Endothelial cell of umbilical vein (primary cell): ENCODE data around the gene CHSY1.

Experiments
- EZH2 ChIP-seq: IDR thresholded peaks from 2 replicates; pipeline ENCODE4 v1.6.1; 2012; ENCODE audit warnings: borderline replicate concordance, low read depth, mild to moderate bottlenecking, moderate library complexity, low read length, inconsistent platforms; ENCODE audit not compliant: severe bottlenecking
- FOS ChIP-seq: IDR thresholded peaks from 2 replicates; pipeline ENCODE4 v1.6.1; 2011; ENCODE audit warnings: mild to moderate bottlenecking, low read length, moderate library complexity, borderline replicate concordance; ENCODE audit not compliant: insufficient read depth
- GATA2 ChIP-seq: IDR thresholded peaks from 2 replicates; pipeline ENCODE4 v1.7.0; 2011; ENCODE audit warnings: low read depth, mild to moderate bottlenecking, moderate library complexity, mixed read lengths, low read length; ENCODE audit not compliant: insufficient read length, insufficient read depth
- JUN ChIP-seq: IDR thresholded peaks from 2 replicates; pipeline ENCODE4 v1.6.1; 2011; ENCODE audit warnings: borderline replicate concordance, low read depth; ENCODE audit not compliant: insufficient read length, insufficient read depth
- MYC ChIP-seq: IDR thresholded peaks from one replicate; pipeline ENCODE4 v1.6.1; 2011; ENCODE audit warnings: mild to moderate bottlenecking, low read depth, low read length
- POLR2A ChIP-seq: IDR thresholded peaks from 2 replicates; pipeline ENCODE4 v1.6.1; 2012; ENCODE audit warnings: low read depth, mild to moderate bottlenecking, control low read depth, low read length
- POLR2AphosphoS5 ChIP-seq: IDR thresholded peaks from 2 replicates; pipeline ENCODE4 v1.6.1; 2012; ENCODE audit warnings: low read depth, mild to moderate bottlenecking, control low read depth, low read length, moderate library complexity; ENCODE audit not compliant: insufficient read depth
- TF ChIP-seq, protein P1 (sequence below), 2 donors: IDR thresholded peaks; 1 replicate in 1 of 2; 2 replicates in 1 of 2; pipeline ENCODE4 v1.5.1; 2011; ENCODE audit warnings: low read length in 2 of 2, mild to moderate bottlenecking in 2 of 2, moderate library complexity in 2 of 2, control low read depth in 1 of 2, inconsistent platforms in 1 of 2, low read depth in 1 of 2; ENCODE audit not compliant: insufficient read depth in 1 of 2; ENCODE audit errors: extremely low read depth in 1 of 2
- TF ChIP-seq, protein P2 (sequence below): IDR thresholded peaks from 2 replicates; pipeline ENCODE4 v1.6.1; 2011; ENCODE audit not compliant: insufficient read depth, insufficient read length

DNA sequence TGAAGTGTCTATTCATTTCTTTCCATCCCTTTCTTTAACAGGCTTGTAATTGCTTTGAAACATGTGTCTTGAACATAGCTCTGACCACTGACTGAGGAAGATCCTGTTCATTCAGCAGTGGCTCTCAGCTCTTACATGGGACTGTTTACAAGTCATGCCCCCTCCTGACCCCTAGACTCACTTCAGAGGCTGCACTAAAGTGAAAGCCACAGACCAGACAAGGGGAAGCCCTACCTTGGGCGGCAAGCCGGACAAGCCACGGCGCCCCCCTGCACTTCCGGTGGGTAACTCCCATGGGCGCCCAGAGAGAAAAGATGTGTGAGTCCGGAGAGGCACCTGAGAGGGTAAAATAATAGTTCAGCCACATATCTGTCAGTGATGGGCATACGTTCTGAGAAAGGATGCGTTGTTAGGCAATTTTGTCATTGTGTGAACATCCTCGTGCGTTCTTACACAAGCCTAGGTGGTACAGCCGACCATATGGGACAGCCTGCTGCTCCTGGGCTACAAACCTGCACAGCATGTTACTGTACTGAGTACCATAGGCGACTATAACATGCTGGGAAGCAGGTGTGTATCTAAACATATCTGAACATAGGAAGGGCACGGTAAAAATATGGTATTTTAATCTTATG lies 116.2 kb downstream of the CHSY1 start:
- no peak for TF ChIP-seq EZH2
- TF ChIP-seq POLR2AphosphoS5: no peak
- TF ChIP-seq, protein P1, sequence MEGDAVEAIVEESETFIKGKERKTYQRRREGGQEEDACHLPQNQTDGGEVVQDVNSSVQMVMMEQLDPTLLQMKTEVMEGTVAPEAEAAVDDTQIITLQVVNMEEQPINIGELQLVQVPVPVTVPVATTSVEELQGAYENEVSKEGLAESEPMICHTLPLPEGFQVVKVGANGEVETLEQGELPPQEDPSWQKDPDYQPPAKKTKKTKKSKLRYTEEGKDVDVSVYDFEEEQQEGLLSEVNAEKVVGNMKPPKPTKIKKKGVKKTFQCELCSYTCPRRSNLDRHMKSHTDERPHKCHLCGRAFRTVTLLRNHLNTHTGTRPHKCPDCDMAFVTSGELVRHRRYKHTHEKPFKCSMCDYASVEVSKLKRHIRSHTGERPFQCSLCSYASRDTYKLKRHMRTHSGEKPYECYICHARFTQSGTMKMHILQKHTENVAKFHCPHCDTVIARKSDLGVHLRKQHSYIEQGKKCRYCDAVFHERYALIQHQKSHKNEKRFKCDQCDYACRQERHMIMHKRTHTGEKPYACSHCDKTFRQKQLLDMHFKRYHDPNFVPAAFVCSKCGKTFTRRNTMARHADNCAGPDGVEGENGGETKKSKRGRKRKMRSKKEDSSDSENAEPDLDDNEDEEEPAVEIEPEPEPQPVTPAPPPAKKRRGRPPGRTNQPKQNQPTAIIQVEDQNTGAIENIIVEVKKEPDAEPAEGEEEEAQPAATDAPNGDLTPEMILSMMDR (IDR thresholded peaks at IDR 0.05; ENCODE audit: extremely low read depth in 1 of 2, insufficient read depth in 1 of 2, low read depth in 1 of 2, low read length in 2 of 2): no peak
- TF ChIP-seq POLR2A: no peak
- TF ChIP-seq, protein P2, sequence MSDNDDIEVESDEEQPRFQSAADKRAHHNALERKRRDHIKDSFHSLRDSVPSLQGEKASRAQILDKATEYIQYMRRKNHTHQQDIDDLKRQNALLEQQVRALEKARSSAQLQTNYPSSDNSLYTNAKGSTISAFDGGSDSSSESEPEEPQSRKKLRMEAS: no peak
- no peak for TF ChIP-seq MYC
- TF ChIP-seq JUN: no peak
- no peak for TF ChIP-seq FOS
- no peak for TF ChIP-seq GATA2
